HG02610 (cell line): ENCODE measurements around the gene MBD3L1.

Experiments
- ATAC-seq: cut with Tn5 transposase; IDR thresholded peaks from one replicate; pipeline ENCODE4 v1.9.1; 2021; ENCODE audit warnings: mild to moderate bottlenecking, moderate library complexity; ENCODE audit not compliant: unreplicated experiment

The MBD3L1 gene

GRCh38 chr19:8880868-8881488, 48.8 kb downstream of the MBD3L1 start:
- no peak for ATAC-seq

GRCh38 chr19:8881512-8881911, 49.3 kb downstream of the MBD3L1 start:
- ATAC-seq, result no peak

DNA sequence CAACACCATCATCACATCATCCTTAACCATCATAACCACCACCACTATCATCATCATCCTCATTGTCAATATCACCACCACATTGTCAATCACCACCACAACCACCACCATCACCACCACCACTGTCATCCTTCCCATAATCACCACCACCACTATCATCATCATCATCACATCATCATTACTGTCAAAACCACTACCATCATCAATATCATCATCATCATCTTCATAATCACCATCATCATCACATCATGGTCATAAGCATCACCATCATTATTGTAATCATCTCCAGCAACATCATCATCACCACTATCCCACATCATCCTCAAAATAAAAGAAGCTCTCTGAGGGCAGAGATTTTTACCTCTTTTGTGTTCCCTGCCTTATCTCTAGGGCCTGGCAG, 52.2 kb downstream of the MBD3L1 start:
- no peak for ATAC-seq

DNA sequence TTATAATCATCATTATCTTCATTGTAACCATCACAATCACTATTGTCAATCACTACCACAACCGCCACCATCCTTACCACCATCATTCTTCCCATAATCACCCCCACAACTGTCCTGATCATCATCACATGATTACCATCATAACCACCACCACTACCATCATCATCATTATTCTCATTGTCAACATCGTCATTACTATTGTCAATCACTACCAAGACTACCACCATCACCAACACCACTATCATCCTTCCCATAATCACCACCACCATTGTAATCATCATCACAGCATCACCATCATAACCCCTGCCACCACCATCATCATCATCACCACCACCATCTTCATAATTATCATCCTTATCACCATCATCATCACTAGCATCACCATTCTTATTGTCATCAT, 55.2 kb downstream of the MBD3L1 start:
- ATAC-seq, result no peak

GRCh38 chr19:8890260-8890659, 58.1 kb downstream of the MBD3L1 start:
- ATAC-seq, result no peak
